Endothelial cell of umbilical vein (primary cell): ENCODE measurements around the gene CPHXL. TPM values are rescaled to one million over a fixed set of nuclear protein-coding genes. Genes with fewer than 3 reads are reported as not detected.

ENCODE experiments used
- BruUV-seq: library from RNA; stranded (reverse); fragments of 400-500 nt; replicated peaks from 2 replicates; lab custom pipeline; 2021; lab: Mats Ljungman, UMichigan
- CTCF ChIA-PET: fragments of 300-600, 350-600 bp; sonication (Branson Sonifier 250); formaldehyde crosslinking; loops from one replicate; lab custom pipeline; 2021; ENCODE audit warnings: antibody characterized with exemption, inconsistent platforms; lab: Charles Lee
- POLR2A ChIA-PET: fragments of 300-600, 350-600 bp; sonication (Branson Sonifier 250); formaldehyde crosslinking; loops from one replicate; lab custom pipeline; 2021; ENCODE audit warnings: antibody characterized with exemption, inconsistent platforms; lab: Charles Lee
- DNase-seq: peaks from one replicate; pipeline ENCODE4 v3.0.0-alpha.2; 2011; ENCODE audit warnings: low read depth, low spot score
- FAIRE-seq: peaks from 2 replicates; lab custom pipeline; 2011; peaks lifted over from hg19 to GRCh38; lab: Jason Lieb, UNC
- H2AFZ ChIP-seq: 2 replicates; pipeline ENCODE4 v1.6.0; 2012; ENCODE audit warnings: low read depth, low read length, control low read depth, inconsistent platforms
- H3K27ac ChIP-seq: 2 replicates; pipeline ENCODE4 v1.5.1; 2011; ENCODE audit warnings: low read depth, mild to moderate bottlenecking, control low read depth, low read length, moderate library complexity; ENCODE audit not compliant: insufficient read depth
- H3K27me3 ChIP-seq, 2 experiments: 2 replicates each; pipeline versions ENCODE4 v1.6.0 to v1.6.1; 2011; ENCODE audit warnings: low read length in 2 of 2, mixed read lengths in 1 of 2; ENCODE audit not compliant: control insufficient read depth in 2 of 2, insufficient read depth in 2 of 2
- H3K36me3 ChIP-seq, 2 experiments: 2 replicates in 1 of 2; 3 replicates in 1 of 2; pipeline ENCODE4 v1.5.1; 2011; ENCODE audit warnings: low read length in 2 of 2, mild to moderate bottlenecking in 1 of 2, moderate library complexity in 1 of 2; ENCODE audit not compliant: control insufficient read depth in 2 of 2, insufficient read depth in 2 of 2; ENCODE audit errors: extremely low read depth in 1 of 2
- H3K4me1 ChIP-seq: 3 replicates; pipeline ENCODE4 v1.5.1; 2011; ENCODE audit warnings: mild to moderate bottlenecking, low read length; ENCODE audit not compliant: control insufficient read depth, insufficient read depth; ENCODE audit errors: extremely low read depth
- H3K4me2 ChIP-seq: 2 replicates; pipeline ENCODE4 v1.6.1; 2011; ENCODE audit warnings: low read length, control low read depth, mixed read lengths; ENCODE audit not compliant: insufficient read depth
- H3K4me3 ChIP-seq, 3 experiments: fragments of 200-600 bp in 1 of 3; sonication (generic), shearing (Covaris generic) in 1 of 3; replicated peaks in 1 of 3; 2 replicates each; pipeline ENCODE4 v1.5.1; 2011 to 2016; ENCODE audit warnings: control low read depth in 3 of 3, low read length in 3 of 3, mild to moderate bottlenecking in 2 of 3, inconsistent platforms in 1 of 3, low read depth in 1 of 3, moderate library complexity in 1 of 3; ENCODE audit not compliant: insufficient read depth in 1 of 3
- H3K79me2 ChIP-seq: 2 replicates; pipeline ENCODE4 v1.6.0; 2012; ENCODE audit warnings: low read length, inconsistent platforms; ENCODE audit not compliant: control insufficient read depth, insufficient read depth
- H3K9ac ChIP-seq: replicated peaks from 2 replicates; pipeline ENCODE3; 2011; ENCODE audit warnings: low read length, control low read depth; ENCODE audit not compliant: insufficient read depth; ENCODE audit errors: extremely low read depth
- H3K9me1 ChIP-seq: replicated peaks from 3 replicates; pipeline ENCODE4 v1.6.0; 2011; ENCODE audit warnings: mild to moderate bottlenecking, low read length; ENCODE audit not compliant: control insufficient read depth, insufficient read depth; ENCODE audit errors: extremely low read depth
- H3K9me3 ChIP-seq: replicated peaks from 2 replicates; pipeline ENCODE4 v1.5.1; 2012; ENCODE audit warnings: low read length, inconsistent platforms; ENCODE audit not compliant: control insufficient read depth, insufficient read depth
- H4K20me1 ChIP-seq: replicated peaks from 2 replicates; pipeline ENCODE3; 2011; ENCODE audit warnings: mild to moderate bottlenecking, low read length; ENCODE audit not compliant: control insufficient read depth, insufficient read depth; ENCODE audit errors: extremely low read depth
- CTCF ChIP-seq, 2 donors: IDR thresholded peaks; 1 replicate in 1 of 2; 2 replicates in 1 of 2; pipeline ENCODE4 v1.5.1; 2011; ENCODE audit warnings: low read length in 2 of 2, mild to moderate bottlenecking in 2 of 2, moderate library complexity in 2 of 2, control low read depth in 1 of 2, inconsistent platforms in 1 of 2, low read depth in 1 of 2; ENCODE audit not compliant: insufficient read depth in 1 of 2; ENCODE audit errors: extremely low read depth in 1 of 2
- EZH2 ChIP-seq: IDR thresholded peaks from 2 replicates; pipeline ENCODE4 v1.6.1; 2012; ENCODE audit warnings: borderline replicate concordance, low read depth, mild to moderate bottlenecking, moderate library complexity, low read length, inconsistent platforms; ENCODE audit not compliant: severe bottlenecking
- FOS ChIP-seq: IDR thresholded peaks from 2 replicates; pipeline ENCODE4 v1.6.1; 2011; ENCODE audit warnings: mild to moderate bottlenecking, low read length, moderate library complexity, borderline replicate concordance; ENCODE audit not compliant: insufficient read depth
- GATA2 ChIP-seq: IDR thresholded peaks from 2 replicates; pipeline ENCODE4 v1.7.0; 2011; ENCODE audit warnings: low read depth, mild to moderate bottlenecking, moderate library complexity, mixed read lengths, low read length; ENCODE audit not compliant: insufficient read length, insufficient read depth
- JUN ChIP-seq: IDR thresholded peaks from 2 replicates; pipeline ENCODE4 v1.6.1; 2011; ENCODE audit warnings: borderline replicate concordance, low read depth; ENCODE audit not compliant: insufficient read length, insufficient read depth
- MAX ChIP-seq: IDR thresholded peaks from 2 replicates; pipeline ENCODE4 v1.6.1; 2011; ENCODE audit not compliant: insufficient read depth, insufficient read length
- MYC ChIP-seq: IDR thresholded peaks from one replicate; pipeline ENCODE4 v1.6.1; 2011; ENCODE audit warnings: mild to moderate bottlenecking, low read depth, low read length
- POLR2A ChIP-seq: IDR thresholded peaks from 2 replicates; pipeline ENCODE4 v1.6.1; 2012; ENCODE audit warnings: low read depth, mild to moderate bottlenecking, control low read depth, low read length
- POLR2AphosphoS5 ChIP-seq: IDR thresholded peaks from 2 replicates; pipeline ENCODE4 v1.6.1; 2012; ENCODE audit warnings: low read depth, mild to moderate bottlenecking, control low read depth, low read length, moderate library complexity; ENCODE audit not compliant: insufficient read depth
- dilution Hi-C: fragments of 300-500 bp; cut with MboI; formaldehyde crosslinking; loops from one replicate; pipeline ENCODE4 v1.15.0; 2019; ENCODE audit warnings: low sequenced_read_pairs; ENCODE audit not compliant: extremely low pct_ligation_motif_present
- intact Hi-C: fragments of 100-400 bp; cut with micrococcal nuclease; formaldehyde crosslinking; loops from one replicate; pipeline ENCODE4 v1.10.0; 2022
- polyA plus RNA-seq, 4 experiments: library from polyadenylated mRNA; depleted of rRNA in 3 of 4; stranded (reverse) in 3 of 4; unstranded in 1 of 4; fragments of >200 nt; gene quantifications; 2 replicates each; pipeline versions ENCODE4 v1.2.1 to v1.2.3, GENCODE V29; 2011 to 2012; ENCODE audit warnings: missing spikeins in 1 of 4
- total RNA-seq: library from RNA; stranded (reverse); gene quantifications from 2 replicates; pipeline ENCODE4 v1.2.3, GENCODE V29; 2021

The CPHXL gene
- total and polyA plus RNA-seq, 2 donors (not counting 3 experiments of a cell fraction or from before 2014, with no cell fraction given), result not detected

DNA sequence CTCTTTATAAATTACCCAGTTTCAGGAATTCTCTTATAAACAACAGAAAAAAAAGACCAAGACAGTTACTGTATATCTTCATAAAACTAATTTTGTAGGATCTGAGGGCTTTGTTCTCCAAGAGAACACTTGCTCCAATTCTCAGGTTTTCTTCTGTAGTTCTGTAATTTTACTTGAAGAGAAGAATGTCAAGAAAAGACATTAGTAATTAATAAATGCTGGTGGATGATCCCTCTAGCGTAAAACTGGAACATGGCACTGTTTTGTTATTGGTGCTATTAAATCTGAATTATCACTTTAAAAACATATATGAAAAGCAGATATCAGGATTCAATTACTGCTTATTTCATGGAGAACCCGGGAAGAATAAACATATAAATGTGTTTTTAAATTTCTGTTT is 36.5 kb upstream of the CPHXL start:
- H3K36me3 ChIP-seq, result no peaks in the 10 kb centered on the region
- no peak overlapping the region for H3K9ac ChIP-seq
- no peaks in the 10 kb centered on the region for H3K9me3 ChIP-seq
- FAIRE-seq (no peak), DNase-seq (no peak)
- POLR2A ChIA-PET, result no interaction called here
- no peak overlapping the region for H3K27ac ChIP-seq
- intact Hi-C loops, result loop anchor here (5.0 kb wide), 1 partner anchor 195 kb away; the partner anchor contains the start of gene GABARAPL2
- peaks cover 0 to 6% of the 10 kb centered on the region in 2 experiments for H3K27me3 ChIP-seq
- no peaks in the 10 kb centered on the region for H3K79me2 ChIP-seq
- CTCF ChIA-PET, result interaction anchor here (0.7 to 2.8 kb wide), 4 partner anchors 245 to 564 kb away, joined by 3 to 74 read pairs (median 4); partner anchors contain the start of gene TMEM170A
- dilution Hi-C loops, result no loop called here
- H3K4me3 ChIP-seq, result no peak overlapping the region
- H3K4me2 ChIP-seq, result no peak overlapping the region
- no peaks in the 10 kb centered on the region for H3K9me1 ChIP-seq
- H2AFZ ChIP-seq, result no peak overlapping the region
- no peak for TF ChIP-seq CTCF (IDR thresholded peaks at IDR 0.05; ENCODE audit: extremely low read depth in 1 of 2, insufficient read depth in 1 of 2, low read depth in 1 of 2, low read length in 2 of 2)
- TF ChIP-seq POLR2AphosphoS5, result no peak
- TF ChIP-seq JUN, result no peak
- no peak for TF ChIP-seq POLR2A
- TF ChIP-seq EZH2, result no peak
- TF ChIP-seq MYC, result no peak
- TF ChIP-seq FOS, result no peak
- no peak for TF ChIP-seq MAX
- no peak for TF ChIP-seq GATA2
- BruUV-seq, result no TSS peak
- no peaks in the 10 kb centered on the region for H3K4me1 ChIP-seq
- H4K20me1 ChIP-seq, result no peaks in the 10 kb centered on the region
